GM23338 (cell line): ENCODE measurements around the gene CLSTN2.

Source experiments
- EZH2phosphoT487 ChIP-seq: fragments of 200-600 bp; sonication (generic); IDR thresholded peaks from one replicate; pipeline ENCODE4 v1.8.1; 2018; ENCODE audit warnings: antibody characterized with exemption; ENCODE audit not compliant: unreplicated experiment
- TF ChIP-seq, protein P1 (sequence below), 2 experiments: fragments of 200-600 bp in 1 of 2; sonication (generic) in 1 of 2; conservative IDR thresholded peaks; 2 replicates each; pipeline versions ENCODE4 v1.5.1 to v1.6.1; 2016 to 2017; ENCODE audit warnings: antibody characterized with exemption in 2 of 2, low read depth in 2 of 2, mild to moderate bottlenecking in 2 of 2, moderate library complexity in 1 of 2
- TF ChIP-seq, protein P2 (sequence below): IDR thresholded peaks from one replicate; pipeline ENCODE4 v1.6.1; 2018; ENCODE audit warnings: antibody characterized with exemption; ENCODE audit not compliant: unreplicated experiment

DNA sequence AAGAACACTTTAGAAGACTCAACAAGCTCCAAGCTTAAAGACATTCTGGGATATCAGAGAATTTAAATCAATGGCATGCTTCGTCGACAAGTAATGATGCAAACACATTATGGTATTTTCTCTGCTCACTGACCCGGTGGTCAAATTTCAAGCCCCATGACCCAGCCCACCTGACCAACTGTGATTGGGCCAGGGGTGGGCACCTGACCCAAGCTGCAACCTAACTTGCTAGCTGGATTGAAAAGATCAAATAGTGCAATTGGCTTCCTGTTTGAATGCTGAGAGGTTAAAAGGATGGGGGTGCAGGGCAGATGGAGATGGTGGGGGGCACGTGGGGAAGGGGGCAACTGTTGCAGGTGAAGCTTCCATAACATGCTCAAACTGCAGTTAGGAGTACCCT lies 250.4 kb downstream of the CLSTN2 start:
- TF ChIP-seq, protein P1, sequence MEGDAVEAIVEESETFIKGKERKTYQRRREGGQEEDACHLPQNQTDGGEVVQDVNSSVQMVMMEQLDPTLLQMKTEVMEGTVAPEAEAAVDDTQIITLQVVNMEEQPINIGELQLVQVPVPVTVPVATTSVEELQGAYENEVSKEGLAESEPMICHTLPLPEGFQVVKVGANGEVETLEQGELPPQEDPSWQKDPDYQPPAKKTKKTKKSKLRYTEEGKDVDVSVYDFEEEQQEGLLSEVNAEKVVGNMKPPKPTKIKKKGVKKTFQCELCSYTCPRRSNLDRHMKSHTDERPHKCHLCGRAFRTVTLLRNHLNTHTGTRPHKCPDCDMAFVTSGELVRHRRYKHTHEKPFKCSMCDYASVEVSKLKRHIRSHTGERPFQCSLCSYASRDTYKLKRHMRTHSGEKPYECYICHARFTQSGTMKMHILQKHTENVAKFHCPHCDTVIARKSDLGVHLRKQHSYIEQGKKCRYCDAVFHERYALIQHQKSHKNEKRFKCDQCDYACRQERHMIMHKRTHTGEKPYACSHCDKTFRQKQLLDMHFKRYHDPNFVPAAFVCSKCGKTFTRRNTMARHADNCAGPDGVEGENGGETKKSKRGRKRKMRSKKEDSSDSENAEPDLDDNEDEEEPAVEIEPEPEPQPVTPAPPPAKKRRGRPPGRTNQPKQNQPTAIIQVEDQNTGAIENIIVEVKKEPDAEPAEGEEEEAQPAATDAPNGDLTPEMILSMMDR (conservative IDR thresholded peaks at IDR 0.05; ENCODE audit: low read depth in 2 of 2): no peak
- TF ChIP-seq, protein P2, sequence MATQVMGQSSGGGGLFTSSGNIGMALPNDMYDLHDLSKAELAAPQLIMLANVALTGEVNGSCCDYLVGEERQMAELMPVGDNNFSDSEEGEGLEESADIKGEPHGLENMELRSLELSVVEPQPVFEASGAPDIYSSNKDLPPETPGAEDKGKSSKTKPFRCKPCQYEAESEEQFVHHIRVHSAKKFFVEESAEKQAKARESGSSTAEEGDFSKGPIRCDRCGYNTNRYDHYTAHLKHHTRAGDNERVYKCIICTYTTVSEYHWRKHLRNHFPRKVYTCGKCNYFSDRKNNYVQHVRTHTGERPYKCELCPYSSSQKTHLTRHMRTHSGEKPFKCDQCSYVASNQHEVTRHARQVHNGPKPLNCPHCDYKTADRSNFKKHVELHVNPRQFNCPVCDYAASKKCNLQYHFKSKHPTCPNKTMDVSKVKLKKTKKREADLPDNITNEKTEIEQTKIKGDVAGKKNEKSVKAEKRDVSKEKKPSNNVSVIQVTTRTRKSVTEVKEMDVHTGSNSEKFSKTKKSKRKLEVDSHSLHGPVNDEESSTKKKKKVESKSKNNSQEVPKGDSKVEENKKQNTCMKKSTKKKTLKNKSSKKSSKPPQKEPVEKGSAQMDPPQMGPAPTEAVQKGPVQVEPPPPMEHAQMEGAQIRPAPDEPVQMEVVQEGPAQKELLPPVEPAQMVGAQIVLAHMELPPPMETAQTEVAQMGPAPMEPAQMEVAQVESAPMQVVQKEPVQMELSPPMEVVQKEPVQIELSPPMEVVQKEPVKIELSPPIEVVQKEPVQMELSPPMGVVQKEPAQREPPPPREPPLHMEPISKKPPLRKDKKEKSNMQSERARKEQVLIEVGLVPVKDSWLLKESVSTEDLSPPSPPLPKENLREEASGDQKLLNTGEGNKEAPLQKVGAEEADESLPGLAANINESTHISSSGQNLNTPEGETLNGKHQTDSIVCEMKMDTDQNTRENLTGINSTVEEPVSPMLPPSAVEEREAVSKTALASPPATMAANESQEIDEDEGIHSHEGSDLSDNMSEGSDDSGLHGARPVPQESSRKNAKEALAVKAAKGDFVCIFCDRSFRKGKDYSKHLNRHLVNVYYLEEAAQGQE: no peak
- no peak for TF ChIP-seq EZH2phosphoT487
